OCI-LY7 (cell line): ENCODE data around the gene COBL.

Experiments
- CTCF ChIP-seq: fragments of 200-600 bp; sonication (generic); conservative IDR thresholded peaks from 2 replicates; pipeline ENCODE4 v1.5.1; 2014; ENCODE audit warnings: mild to moderate bottlenecking, antibody characterized with exemption, low read length, moderate library complexity, mixed read lengths
- EZH2phosphoT487 ChIP-seq: fragments of 200-600 bp; sonication (generic); IDR thresholded peaks from 2 replicates; pipeline ENCODE4 v1.6.1; 2018; ENCODE audit warnings: low read depth, borderline replicate concordance, mild to moderate bottlenecking, mixed run types, antibody characterized with exemption, low read length, moderate library complexity, mixed read lengths

GRCh38 chr7:51267169-51267568 is 49.4 kb downstream of the COBL start:
- TF ChIP-seq CTCF (no peak), EZH2phosphoT487 (no peak)
